Upper lobe of left lung (tissue), 4 donors: ENCODE data around the gene PCYT2.

Source experiments
- POLR2AphosphoS5 ChIP-seq, 2 donors: sonication (generic); formaldehyde crosslinking; IDR thresholded peaks; one replicate each; pipeline ENCODE4 v1.5.1; 2017; ENCODE audit warnings: antibody characterized with exemption in 2 of 2
- TF ChIP-seq, protein P1 (sequence below), 6 experiments: fragments of 450-650 bp in 4 of 6; fragments of 200-600 bp in 2 of 6; sonication (generic) in 2 of 6; IDR thresholded peaks; one replicate each; pipeline ENCODE4 v1.5.1; 2016 to 2019; ENCODE audit warnings: antibody characterized with exemption in 6 of 6

DNA sequence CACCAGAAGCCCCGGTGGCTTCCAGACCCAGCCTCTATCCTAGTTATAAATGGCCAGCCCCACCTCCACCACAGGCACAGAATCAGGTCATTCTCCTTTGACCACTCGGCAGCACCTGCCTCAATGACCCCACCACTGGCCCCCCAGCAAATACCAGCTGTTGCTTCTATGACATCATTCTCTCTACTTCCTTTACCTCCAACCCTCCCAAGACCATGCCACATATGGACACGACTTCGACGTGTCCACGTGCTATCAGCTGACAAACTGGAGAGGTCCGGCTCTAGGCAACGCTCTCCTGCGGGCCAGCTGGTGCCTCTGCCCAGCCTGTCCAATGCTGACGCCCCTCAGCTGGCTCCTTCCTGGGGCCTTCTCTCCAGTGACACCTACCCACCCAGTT is 25.7 kb downstream of the PCYT2 start:
- TF ChIP-seq, protein P1, sequence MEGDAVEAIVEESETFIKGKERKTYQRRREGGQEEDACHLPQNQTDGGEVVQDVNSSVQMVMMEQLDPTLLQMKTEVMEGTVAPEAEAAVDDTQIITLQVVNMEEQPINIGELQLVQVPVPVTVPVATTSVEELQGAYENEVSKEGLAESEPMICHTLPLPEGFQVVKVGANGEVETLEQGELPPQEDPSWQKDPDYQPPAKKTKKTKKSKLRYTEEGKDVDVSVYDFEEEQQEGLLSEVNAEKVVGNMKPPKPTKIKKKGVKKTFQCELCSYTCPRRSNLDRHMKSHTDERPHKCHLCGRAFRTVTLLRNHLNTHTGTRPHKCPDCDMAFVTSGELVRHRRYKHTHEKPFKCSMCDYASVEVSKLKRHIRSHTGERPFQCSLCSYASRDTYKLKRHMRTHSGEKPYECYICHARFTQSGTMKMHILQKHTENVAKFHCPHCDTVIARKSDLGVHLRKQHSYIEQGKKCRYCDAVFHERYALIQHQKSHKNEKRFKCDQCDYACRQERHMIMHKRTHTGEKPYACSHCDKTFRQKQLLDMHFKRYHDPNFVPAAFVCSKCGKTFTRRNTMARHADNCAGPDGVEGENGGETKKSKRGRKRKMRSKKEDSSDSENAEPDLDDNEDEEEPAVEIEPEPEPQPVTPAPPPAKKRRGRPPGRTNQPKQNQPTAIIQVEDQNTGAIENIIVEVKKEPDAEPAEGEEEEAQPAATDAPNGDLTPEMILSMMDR (IDR thresholded peaks at IDR 0.05) = no peak
- TF ChIP-seq POLR2AphosphoS5 (IDR thresholded peaks at IDR 0.05) = no peak
